HT1080 (cell line): Measurements from ENCODE around the gene KLHL22. TPM values are rescaled to one million over a fixed set of nuclear protein-coding genes. Genes with fewer than 3 reads are reported as not detected.
A peak's percentile ranks its signal among the peaks of the same experiment; 100 is the strongest.

Experiments used
- DNase-seq: peaks from one replicate; pipeline ENCODE4 v3.0.0-alpha.2; 2015; ENCODE audit warnings: low read depth
- total RNA-seq: library from RNA; depleted of rRNA; stranded (reverse); fragments of >200 nt; shearing (Covaris generic); gene quantifications from 2 replicates; pipeline ENCODE4 v1.2.3, GENCODE V29; 2014

Gene KLHL22
- total RNA-seq, 1 experiment from 2014 or later: 5.7 TPM

- no peak for DNase-seq
Measured at GRCh38 chr22:20450551-20450906, 45.1 kb downstream of the KLHL22 start.

GRCh38 chr22:20449819-20450550 lies 45.6 kb downstream of the KLHL22 start:
- DNase-seq: no peak

- DNase-seq: no peak
Measured at GRCh38 chr22:20448630-20449029, 47.0 kb downstream of the KLHL22 start.

GRCh38 chr22:20446383-20446970 lies 49.1 kb downstream of the KLHL22 start:
- DNase-seq: no peak

GRCh38 chr22:20444325-20444724 lies 51.3 kb downstream of the KLHL22 start:
- no peak for DNase-seq

- no peak for DNase-seq
Measured at GRCh38 chr22:20442485-20443284, 52.9 kb downstream of the KLHL22 start.

GRCh38 chr22:20441631-20442484 lies 53.7 kb downstream of the KLHL22 start:
- DNase-seq: no peak

- DNase-seq: no peak
Measured at GRCh38 chr22:20440637-20441591, 54.7 kb downstream of the KLHL22 start.

- DNase-seq: no peak
Measured at GRCh38 chr22:20439928-20440575, 55.5 kb downstream of the KLHL22 start.

- no peak for DNase-seq
Measured at GRCh38 chr22:20439556-20439927, 56.1 kb downstream of the KLHL22 start.

GRCh38 chr22:20438678-20439492 lies 56.7 kb downstream of the KLHL22 start:
- no peak for DNase-seq

- no peak for DNase-seq
Measured at GRCh38 chr22:20438427-20438677, 57.2 kb downstream of the KLHL22 start.

- no peak for DNase-seq
Measured at GRCh38 chr22:20437613-20438426, 57.8 kb downstream of the KLHL22 start, which contains the start of gene SCARF2. Gene SCARF2 (minus strand): TSS chr22:20437825. CDS start chr22:20437754, 71 bp downstream.

GRCh38 chr22:20436768-20437612 lies 58.6 kb downstream of the KLHL22 start:
- DNase-seq: peak; percentile 19

- no peak for DNase-seq
Measured at GRCh38 chr22:20436307-20436767, 59.3 kb downstream of the KLHL22 start.

- no peak for DNase-seq
Measured at GRCh38 chr22:20435436-20436306, 59.9 kb downstream of the KLHL22 start.
